Chondrocyte (in vitro differentiated cells): ENCODE measurements around the gene ZMYND11. TPM values are rescaled to one million over a fixed set of nuclear protein-coding genes. Genes with fewer than 3 reads are reported as not detected.

Experiments
- DNase-seq: peaks from one replicate; pipeline ENCODE4 v3.0.0; 2021; ENCODE audit warnings: mixed read lengths, low spot score
- H3K27ac Mint-ChIP-seq: one replicate; pipeline ENCODE4 v1.8.0; 2021; ENCODE audit warnings: mild to moderate bottlenecking, moderate library complexity, mixed read lengths; ENCODE audit not compliant: unreplicated experiment
- H3K27me3 Mint-ChIP-seq: 2 replicates; pipeline ENCODE4 v1.8.0; 2021; ENCODE audit warnings: low read depth, mixed read lengths
- H3K36me3 Mint-ChIP-seq: 2 replicates; pipeline ENCODE4 v1.8.0; 2021; ENCODE audit warnings: low read depth, mixed read lengths
- H3K4me1 Mint-ChIP-seq: 2 replicates; pipeline ENCODE4 v1.8.0; 2021; ENCODE audit warnings: low read depth, mild to moderate bottlenecking, mixed read lengths
- H3K4me3 Mint-ChIP-seq: one replicate; pipeline ENCODE4 v1.8.0; 2021; ENCODE audit warnings: mild to moderate bottlenecking, moderate library complexity, mixed read lengths; ENCODE audit not compliant: unreplicated experiment
- H3K9me3 Mint-ChIP-seq: 2 replicates; pipeline ENCODE4 v1.8.0; 2021; ENCODE audit warnings: low read depth, mixed read lengths
- total RNA-seq: library from RNA; stranded (reverse); gene quantifications from 3 replicates; pipeline ENCODE4 v1.2.1, GENCODE V29; 2021
- TF ChIP-seq, protein P1 (sequence below): fragments of 200-600 bp; sonication (generic); IDR thresholded peaks from 2 replicates; pipeline ENCODE4 v1.5.0; 2021; ENCODE audit warnings: antibody characterized with exemption, mild to moderate bottlenecking, moderate library complexity

The ZMYND11 gene
- total RNA-seq, 1 donor from 2014 or later: 72.0 TPM

DNA sequence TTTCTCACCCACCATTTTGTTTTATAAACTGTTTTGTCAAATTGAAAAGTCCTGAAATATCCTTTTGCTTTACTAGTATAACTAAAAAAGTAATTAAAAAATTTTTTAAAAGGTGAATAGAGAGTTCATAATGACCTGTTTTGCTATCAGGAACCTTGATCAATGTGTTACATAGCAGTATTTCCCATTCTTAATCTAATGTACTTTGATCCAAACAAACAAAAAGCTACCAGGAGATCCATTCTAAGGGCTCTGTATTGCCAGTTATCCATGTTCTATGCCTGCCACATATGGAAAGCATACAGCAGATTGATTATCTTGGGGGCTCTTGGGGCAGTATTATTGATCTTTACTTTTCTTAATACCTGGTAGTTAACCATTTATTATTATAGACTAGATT is 32.1 kb downstream of the ZMYND11 start:
- TF ChIP-seq, protein P1, sequence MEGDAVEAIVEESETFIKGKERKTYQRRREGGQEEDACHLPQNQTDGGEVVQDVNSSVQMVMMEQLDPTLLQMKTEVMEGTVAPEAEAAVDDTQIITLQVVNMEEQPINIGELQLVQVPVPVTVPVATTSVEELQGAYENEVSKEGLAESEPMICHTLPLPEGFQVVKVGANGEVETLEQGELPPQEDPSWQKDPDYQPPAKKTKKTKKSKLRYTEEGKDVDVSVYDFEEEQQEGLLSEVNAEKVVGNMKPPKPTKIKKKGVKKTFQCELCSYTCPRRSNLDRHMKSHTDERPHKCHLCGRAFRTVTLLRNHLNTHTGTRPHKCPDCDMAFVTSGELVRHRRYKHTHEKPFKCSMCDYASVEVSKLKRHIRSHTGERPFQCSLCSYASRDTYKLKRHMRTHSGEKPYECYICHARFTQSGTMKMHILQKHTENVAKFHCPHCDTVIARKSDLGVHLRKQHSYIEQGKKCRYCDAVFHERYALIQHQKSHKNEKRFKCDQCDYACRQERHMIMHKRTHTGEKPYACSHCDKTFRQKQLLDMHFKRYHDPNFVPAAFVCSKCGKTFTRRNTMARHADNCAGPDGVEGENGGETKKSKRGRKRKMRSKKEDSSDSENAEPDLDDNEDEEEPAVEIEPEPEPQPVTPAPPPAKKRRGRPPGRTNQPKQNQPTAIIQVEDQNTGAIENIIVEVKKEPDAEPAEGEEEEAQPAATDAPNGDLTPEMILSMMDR: no peak
- no peak overlapping the region for H3K27ac Mint-ChIP-seq
- peaks cover 18% of the 10 kb centered on the region for H3K4me1 Mint-ChIP-seq
- H3K36me3 Mint-ChIP-seq: peaks cover 9% of the 10 kb centered on the region
- no peak for DNase-seq
- no peak overlapping the region for H3K4me3 Mint-ChIP-seq
- H3K27me3 Mint-ChIP-seq: no peaks in the 10 kb centered on the region
- H3K9me3 Mint-ChIP-seq: peaks cover 21% of the 10 kb centered on the region

GRCh38 chr10:173741-174140 is 38.5 kb downstream of the ZMYND11 start:
- TF ChIP-seq, protein P1: no peak
- no peak for DNase-seq
- H3K4me3 Mint-ChIP-seq: no peak overlapping the region
- H3K27ac Mint-ChIP-seq: no peak overlapping the region
- H3K9me3 Mint-ChIP-seq: peaks cover 17% of the 10 kb centered on the region
- H3K36me3 Mint-ChIP-seq: peaks cover 8% of the 10 kb centered on the region
- H3K27me3 Mint-ChIP-seq: no peaks in the 10 kb centered on the region
- H3K4me1 Mint-ChIP-seq: peaks cover 9% of the 10 kb centered on the region

- Mint-ChIP-seq H3K4me1 (peaks cover 12% of the 10 kb centered on the region), H3K27ac (no peak overlapping the region), H3K27me3 (no peaks in the 10 kb centered on the region), H3K36me3 (peaks cover 7% of the 10 kb centered on the region), H3K4me3 (no peak overlapping the region), H3K9me3 (peaks cover 6% of the 10 kb centered on the region)
- DNase-seq: no peak
- TF ChIP-seq, protein P1: no peak
These were observed 41.4 kb downstream of the ZMYND11 start for GRCh38 chr10:176677-177076.

DNA sequence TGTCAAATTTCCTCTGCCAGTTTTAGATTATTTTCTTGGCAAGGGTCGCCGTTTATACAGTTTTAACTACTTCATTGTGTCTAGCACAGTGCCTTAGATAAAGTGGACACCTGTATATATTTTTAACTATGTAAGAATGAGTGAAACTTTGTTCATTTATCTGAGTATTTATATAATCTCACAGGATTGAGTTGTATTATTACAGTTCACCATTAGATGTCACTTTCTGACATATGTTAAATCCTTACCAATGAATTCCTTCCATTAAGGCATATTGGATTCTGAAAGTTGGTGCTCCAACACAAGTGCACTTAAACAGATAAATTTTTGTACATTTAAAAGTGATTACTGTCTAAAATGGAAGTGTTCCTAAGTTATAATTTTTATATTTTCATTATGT is 43.0 kb downstream of the ZMYND11 start:
- Mint-ChIP-seq H3K36me3 (peaks cover 5% of the 10 kb centered on the region), H3K9me3 (no peaks in the 10 kb centered on the region), H3K27ac (no peak overlapping the region), H3K4me1 (peaks cover 23% of the 10 kb centered on the region), H3K4me3 (no peak overlapping the region), H3K27me3 (no peaks in the 10 kb centered on the region)
- TF ChIP-seq, protein P1: peak; percentile 86
- DNase-seq: no peak

GRCh38 chr10:178723-179122 is 43.5 kb downstream of the ZMYND11 start:
- H3K27me3 Mint-ChIP-seq: no peaks in the 10 kb centered on the region
- H3K4me1 Mint-ChIP-seq: peaks cover 24% of the 10 kb centered on the region
- DNase-seq: no peak
- H3K27ac Mint-ChIP-seq: peak overlapping the region; percentile 53
- no peaks in the 10 kb centered on the region for H3K9me3 Mint-ChIP-seq
- TF ChIP-seq, protein P1: no peak
- no peak overlapping the region for H3K4me3 Mint-ChIP-seq
- H3K36me3 Mint-ChIP-seq: peaks cover 8% of the 10 kb centered on the region
